A549 treated with Hydrocortisone at 1 μM for 4 hours (cell line): Measurements from ENCODE around the gene TP53TG3D. TPM values are rescaled to one million over a fixed set of nuclear protein-coding genes. Genes with fewer than 3 reads are reported as not detected.

Experiments
- total RNA-seq: library from RNA; stranded (reverse); fragments of 200-300 nt; extraction: Qiagen RNA extraction; gene quantifications from 5 replicates; pipeline ENCODE4 v1.2.3, GENCODE V29; 2022

TP53TG3D gene
- total RNA-seq = 0.99 to 1.6 TPM (median 1.3 TPM) in 5 replicates

GRCh38 chr16:32252986-32253385 is at the start of gene TP53TG3D:
Gene TP53TG3D, plus strand, starts transcription at chr16:32253286. Its CDS starts 68 bp downstream, at chr16:32253354.

